ENCODE data around the gene GADD45B. TPM values are rescaled to one million over a fixed set of nuclear protein-coding genes. Genes with fewer than 3 reads are reported as not detected.

The GADD45B gene
- total RNA-seq, 1 experiment from 2014 or later, result 16.4 TPM

DNA sequence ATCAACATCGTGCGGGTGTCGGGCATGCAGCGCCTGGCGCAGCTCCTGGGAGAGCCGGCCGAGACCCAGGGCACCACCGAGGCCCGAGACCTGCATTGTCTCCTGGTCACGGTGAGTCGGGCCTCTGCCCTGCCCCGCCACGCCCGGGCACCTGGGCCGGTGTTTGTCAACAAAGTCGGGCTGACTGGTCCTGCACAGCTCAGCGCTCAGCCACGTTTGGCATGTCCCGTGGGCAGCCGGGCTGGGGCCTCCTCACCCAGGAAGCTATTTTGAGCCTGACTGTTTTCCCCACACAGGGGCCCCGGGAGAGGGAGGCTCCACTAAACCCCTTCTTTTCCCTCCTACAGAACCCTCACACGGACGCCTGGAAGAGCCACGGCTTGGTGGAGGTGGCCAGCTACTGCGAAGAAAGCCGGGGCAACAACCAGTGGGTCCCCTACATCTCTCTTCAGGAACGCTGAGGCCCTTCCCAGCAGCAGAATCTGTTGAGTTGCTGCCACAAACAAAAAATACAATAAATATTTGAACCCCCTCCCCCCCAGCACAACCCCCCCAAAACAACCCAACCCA, 1.3 kb downstream of the GADD45B start:
- BruUV-seq (replicated peaks), result no TSS peak
- Histone ChIP-seq H3K4me1 (ENCODE audit: insufficient read depth, low read length, poor library complexity, severe bottlenecking) (peaks cover 33% of the 10 kb centered on the region), H3K36me3 (ENCODE audit: insufficient read depth, low read length, poor library complexity, severe bottlenecking) (no peaks in the 10 kb centered on the region), H3K27ac (ENCODE audit: low read depth, low read length, poor library complexity, severe bottlenecking) (peak overlapping the region; percentile 23), H3K4me3 (ENCODE audit: low read depth, low read length, poor library complexity, severe bottlenecking) (peak overlapping the region; percentile 81), H3K27me3 (replicated peaks; ENCODE audit: insufficient read depth, low read depth, low read length, poor library complexity) (no peaks in the 10 kb centered on the region), H3K9me3 (ENCODE audit: low read depth, low read length, poor library complexity, severe bottlenecking) (no peaks in the 10 kb centered on the region)
- no peak for DNase-seq (ENCODE audit: low spot score)
- ChIA-PET CTCF (interaction anchor here (0.8 to 3.6 kb wide), 4 partner anchors 123 to 159 kb away, joined by 3 to 23 read pairs (median 8); no protein-coding TSS in a partner anchor), POLR2A (ENCODE audit: low non-redundant PET) (interaction anchor here (0.5 to 1.1 kb wide), 4 partner anchors 27 to 140 kb away, joined by 3 to 8 read pairs (median 4); no protein-coding TSS in a partner anchor)
- intact Hi-C loops (cut with micrococcal nuclease; ENCODE audit: unreplicated experiment), result loop anchor here (5.0 kb wide), 1 partner anchor 65 kb away; no protein-coding TSS in a partner anchor
- TF ChIP-seq EZH2 (IDR thresholded peaks at IDR 0.05; ENCODE audit: borderline replicate concordance, low read depth, low read length, poor library complexity, severe bottlenecking), result no peak
- TF ChIP-seq CTCF (conservative IDR thresholded peaks at IDR 0.05; ENCODE audit: low read depth, low read length), result no peak

- Histone ChIP-seq H3K4me3 (ENCODE audit: low read depth, low read length, poor library complexity, severe bottlenecking) (peak overlapping the region; percentile 81), H3K27me3 (replicated peaks; ENCODE audit: insufficient read depth, low read depth, low read length, poor library complexity) (no peaks in the 10 kb centered on the region), H3K9me3 (ENCODE audit: low read depth, low read length, poor library complexity, severe bottlenecking) (no peaks in the 10 kb centered on the region), H3K36me3 (ENCODE audit: insufficient read depth, low read length, poor library complexity, severe bottlenecking) (no peaks in the 10 kb centered on the region), H3K27ac (ENCODE audit: low read depth, low read length, poor library complexity, severe bottlenecking) (peak overlapping the region; percentile 40), H3K4me1 (ENCODE audit: insufficient read depth, low read length, poor library complexity, severe bottlenecking) (peaks cover 33% of the 10 kb centered on the region)
- no TSS peak for BruUV-seq (replicated peaks)
- DNase-seq (ENCODE audit: low spot score), result peak; percentile 48
- intact Hi-C loops (cut with micrococcal nuclease; ENCODE audit: unreplicated experiment), result loop anchor here (1.0 to 5.0 kb wide), 2 partner anchors 65 to 134 kb away; no protein-coding TSS in a partner anchor
- CTCF ChIA-PET, result interaction anchor here (0.6 to 3.6 kb wide), 5 partner anchors 123 to 159 kb away, joined by 3 to 23 read pairs (median 3); no protein-coding TSS in a partner anchor
- POLR2A ChIA-PET (ENCODE audit: low non-redundant PET), result interaction anchor here (0.5 to 0.6 kb wide), 2 partner anchors 61 to 1681 kb away, joined by 4 to 6 read pairs; no protein-coding TSS in a partner anchor
- TF ChIP-seq EZH2 (IDR thresholded peaks at IDR 0.05; ENCODE audit: borderline replicate concordance, low read depth, low read length, poor library complexity, severe bottlenecking), result no peak
- no peak for TF ChIP-seq CTCF (conservative IDR thresholded peaks at IDR 0.05; ENCODE audit: low read depth, low read length)
These were observed 1.8 kb downstream of the GADD45B start for GRCh38 chr19:2477732-2478191.

- ChIA-PET CTCF (interaction anchor here (0.6 to 3.6 kb wide), 6 partner anchors 76 to 158 kb away, joined by 3 to 23 read pairs (median 4); no protein-coding TSS in a partner anchor), POLR2A (ENCODE audit: low non-redundant PET) (interaction anchor here (0.5 to 0.6 kb wide), 3 partner anchors 60 to 1682 kb away, joined by 3 to 6 read pairs (median 4); no protein-coding TSS in a partner anchor)
- Histone ChIP-seq H3K36me3 (ENCODE audit: insufficient read depth, low read length, poor library complexity, severe bottlenecking) (no peaks in the 10 kb centered on the region), H3K27me3 (replicated peaks; ENCODE audit: insufficient read depth, low read depth, low read length, poor library complexity) (no peaks in the 10 kb centered on the region), H3K4me1 (ENCODE audit: insufficient read depth, low read length, poor library complexity, severe bottlenecking) (peaks cover 33% of the 10 kb centered on the region), H3K4me3 (ENCODE audit: low read depth, low read length, poor library complexity, severe bottlenecking) (peak overlapping the region; percentile 81), H3K9me3 (ENCODE audit: low read depth, low read length, poor library complexity, severe bottlenecking) (peaks cover 2% of the 10 kb centered on the region), H3K27ac (ENCODE audit: low read depth, low read length, poor library complexity, severe bottlenecking) (peak overlapping the region; percentile 40)
- TF ChIP-seq CTCF (conservative IDR thresholded peaks at IDR 0.05; ENCODE audit: low read depth, low read length) (peak; percentile 47), EZH2 (IDR thresholded peaks at IDR 0.05; ENCODE audit: borderline replicate concordance, low read depth, low read length, poor library complexity, severe bottlenecking) (no peak)
- intact Hi-C loops (cut with micrococcal nuclease; ENCODE audit: unreplicated experiment), result loop anchor here (1.0 to 5.0 kb wide), 2 partner anchors 64 to 133 kb away; no protein-coding TSS in a partner anchor
- DNase-seq (ENCODE audit: low spot score), result peak; percentile 91
- BruUV-seq (replicated peaks), result no TSS peak
These were observed 2.4 kb downstream of the GADD45B start for GRCh38 chr19:2478278-2478755.

Measured in A673 (cell line).